Spleen (tissue), 11 donors: ENCODE measurements around the gene MYOF. TPM values are rescaled to one million over a fixed set of nuclear protein-coding genes. Genes with fewer than 3 reads are reported as not detected.

ENCODE experiments used
- DNase-seq: peaks from one replicate; pipeline ENCODE4 v3.0.0-alpha.2; 2020
- H3K27ac ChIP-seq, 8 donors: fragments of 200-600 bp; sonication (generic) in 7 of 8; 1 replicate in 4 of 8; 2 replicates in 4 of 8; pipeline versions ENCODE4 v1.5.0 to v1.8.0; 2016 to 2021; ENCODE audit warnings: inconsistent platforms in 4 of 8, mild to moderate bottlenecking in 4 of 8, moderate library complexity in 1 of 8
- H3K27me3 ChIP-seq, 7 donors: fragments of 200-600 bp; sonication (generic) in 6 of 7; replicated peaks in 1 of 7; 1 replicate in 4 of 7; 2 replicates in 3 of 7; pipeline versions ENCODE4 v1.5.0 to v1.8.0; 2016 to 2021; ENCODE audit warnings: inconsistent platforms in 3 of 7, mild to moderate bottlenecking in 1 of 7
- H3K36me3 ChIP-seq, 6 donors: fragments of 200-600 bp; sonication (generic) in 5 of 6; 1 replicate in 4 of 6; 2 replicates in 2 of 6; pipeline versions ENCODE4 v1.5.0 to v1.8.0; 2016 to 2021; ENCODE audit warnings: inconsistent platforms in 2 of 6
- H3K4me1 ChIP-seq, 6 donors: fragments of 200-600 bp; sonication (generic) in 5 of 6; 1 replicate in 3 of 6; 2 replicates in 3 of 6; pipeline versions ENCODE4 v1.5.0 to v1.8.0; 2016 to 2021; ENCODE audit warnings: inconsistent platforms in 3 of 6
- H3K4me3 ChIP-seq, 8 donors: fragments of 200-600 bp; sonication (generic) in 7 of 8; 1 replicate in 4 of 8; 2 replicates in 4 of 8; pipeline versions ENCODE4 v1.5.0 to v1.8.0; 2016 to 2021; ENCODE audit warnings: inconsistent platforms in 4 of 8, mild to moderate bottlenecking in 4 of 8, moderate library complexity in 2 of 8
- H3K9me3 ChIP-seq, 8 donors: fragments of 200-600 bp; sonication (generic) in 7 of 8; 1 replicate in 4 of 8; 2 replicates in 4 of 8; pipeline versions ENCODE4 v1.5.0 to v1.8.0; 2016 to 2021; ENCODE audit warnings: inconsistent platforms in 4 of 8
- CTCF ChIP-seq, 11 experiments: fragments of 200-600 bp in 7 of 11; fragments of 450-650 bp in 4 of 11; sonication (generic) in 4 of 11; IDR thresholded peaks in 8 of 11; conservative IDR thresholded peaks in 3 of 11; 1 replicate in 7 of 11; 2 replicates in 4 of 11; pipeline versions ENCODE4 v1.4.0 to v1.8.0; 2016 to 2021; ENCODE audit warnings: antibody characterized with exemption in 11 of 11, inconsistent platforms in 4 of 11, mild to moderate bottlenecking in 1 of 11
- POLR2A ChIP-seq, 3 donors: fragments of 450-650 bp; IDR thresholded peaks; one replicate each; pipeline ENCODE4 v1.5.1; 2017; ENCODE audit warnings: antibody characterized with exemption in 3 of 3, mild to moderate bottlenecking in 1 of 3
- POLR2AphosphoS5 ChIP-seq, 3 donors: sonication (generic); formaldehyde crosslinking; IDR thresholded peaks; one replicate each; pipeline ENCODE4 v1.5.1; 2017; ENCODE audit warnings: antibody characterized with exemption in 3 of 3
- WGBS, 5 donors: extraction: QIAGEN DNeasy Blood & Tissue Kit in 3 of 5; methylation state at CpG; one replicate each; pipeline versions ENCODE4 v1.1.5 to v1.1.7; 2013 to 2018; 5-methylcytosine and 5-hydroxymethylcytosine counted together
- intact Hi-C: fragments of 100-400 bp; cut with DNase I; formaldehyde crosslinking; loops from one replicate; pipeline ENCODE4 v1.15.0; 2023; ENCODE audit warnings: low total_unique reads
- polyA plus RNA-seq, 3 donors: library from polyadenylated mRNA; stranded (reverse); fragments of 200-250 nt; gene quantifications; one replicate each; pipeline ENCODE4 v1.2.1, GENCODE V29; 2013
- total RNA-seq, 7 donors: library from RNA; depleted of rRNA in 3 of 7; stranded (reverse); fragments of >200 nt in 3 of 7; fragmentation: NEBNext Ultra II Directional in 4 of 7; extraction: Animal tissue kit (Norgen Biotek cat#: 25700) in 4 of 7; gene quantifications; one replicate each; pipeline versions ENCODE4 v1.1.0 to v1.2.1, GENCODE V29; 2016 to 2021
- donor health status: healthy with polysubstance abuse.
- donor health status: DM: no; HTN: no; CAD: no; lungs with moderate emphysema.
- donor health status: DM: no; HTN: no; CAD: no.
- donor health status: Bipolar disorder and iron deficiency.
- donor health status: healthy.
- donor health status: DM: no; HTN: no; CAD: no.
- donor health status: DM: yes; HTN: yes; CAD: no.

MYOF gene
- total and polyA plus RNA-seq, 10 donors, result 1.5 to 50.8 (median 20.9) TPM

GRCh38 chr10:93440591-93441091 lies 41.5 kb downstream of the MYOF start:
- Histone ChIP-seq H3K36me3 (no peaks in the 10 kb centered on the region), H3K27me3 (no peaks in the 10 kb centered on the region), H3K27ac (peak overlapping the region in 2 of 8 donors; percentile 2 to 28), H3K4me3 (no peak overlapping the region), H3K4me1 (peaks cover 0 to 40% (median 13%) of the 10 kb centered on the region in 6 donors), H3K9me3 (no peaks in the 10 kb centered on the region)
- intact Hi-C loops, result no loop called here
- 65 to 86% (median 81%) methylated on average over 2 of the region's 2 CpGs for WGBS, 5 donors
- TF ChIP-seq POLR2A (IDR thresholded peaks at IDR 0.05) (no peak), POLR2AphosphoS5 (IDR thresholded peaks at IDR 0.05) (no peak), CTCF (IDR thresholded peaks at IDR 0.05 in 8 of 11, conservative IDR thresholded peaks at IDR 0.05 in 3 of 11) (no peak)
- DNase-seq, result no peak

GRCh38 chr10:93438613-93439253 lies 43.4 kb downstream of the MYOF start:
- no peak for TF ChIP-seq POLR2A (IDR thresholded peaks at IDR 0.05)
- TF ChIP-seq CTCF (IDR thresholded peaks at IDR 0.05 in 8 of 11, conservative IDR thresholded peaks at IDR 0.05 in 3 of 11), result no peak
- no peak for TF ChIP-seq POLR2AphosphoS5 (IDR thresholded peaks at IDR 0.05)
- H3K4me3 ChIP-seq, result no peak overlapping the region
- no peak for DNase-seq
- peak overlapping the region in 7 of 8 donors; percentile 76 to 87 (median 84) for H3K27ac ChIP-seq
- no peaks in the 10 kb centered on the region for H3K36me3 ChIP-seq
- H3K4me1 ChIP-seq, result peaks cover 0 to 51% (median 15%) of the 10 kb centered on the region in 6 donors
- intact Hi-C loops, result no loop called here
- 67 to 76% (median 74%) methylated on average over 16 of the region's 16 CpGs for WGBS, 5 donors
- no peaks in the 10 kb centered on the region for H3K27me3 ChIP-seq
- no peaks in the 10 kb centered on the region for H3K9me3 ChIP-seq

GRCh38 chr10:93437946-93438612 lies 44.1 kb downstream of the MYOF start:
- no peak for TF ChIP-seq POLR2AphosphoS5 (IDR thresholded peaks at IDR 0.05)
- intact Hi-C loops, result no loop called here
- Histone ChIP-seq H3K4me3 (no peak overlapping the region), H3K4me1 (peaks cover 0 to 58% (median 19%) of the 10 kb centered on the region in 6 donors), H3K27ac (peak overlapping the region; percentile 60 to 87 (median 83)), H3K36me3 (no peaks in the 10 kb centered on the region), H3K9me3 (no peaks in the 10 kb centered on the region), H3K27me3 (no peaks in the 10 kb centered on the region)
- no peak for DNase-seq
- WGBS, 5 donors, result 73 to 86% (median 81%) methylated on average over 19 of the region's 19 CpGs

- 52 to 72% (median 58%) methylated on average over 16 to 18 of the region's 18 CpGs for WGBS, 5 donors
- no peak for DNase-seq
These were observed 44.8 kb downstream of the MYOF start for GRCh38 chr10:93437086-93437945.

More at GRCh38 chr10:93437086-93437945, 44.8 kb downstream of the MYOF start:
- TF ChIP-seq POLR2AphosphoS5 (IDR thresholded peaks at IDR 0.05) (peak in 1 of 3 donors; percentile 65), POLR2A (IDR thresholded peaks at IDR 0.05) (no peak)
- Histone ChIP-seq H3K4me1 (peaks cover 0 to 58% (median 17%) of the 10 kb centered on the region in 6 donors), H3K9me3 (no peaks in the 10 kb centered on the region), H3K36me3 (no peaks in the 10 kb centered on the region), H3K27ac (peak overlapping the region; percentile 60 to 87 (median 83)), H3K27me3 (no peaks in the 10 kb centered on the region), H3K4me3 (no peak overlapping the region)
- intact Hi-C loops, result no loop called here
